H1 (cell line): Measurements from ENCODE around the gene VOPP1. TPM values are rescaled to one million over a fixed set of nuclear protein-coding genes. Genes with fewer than 3 reads are reported as not detected.

Experiments
- CTCF ChIA-PET: fragments of 300-600 bp; sonication (Branson Sonifier 250); formaldehyde crosslinking; loops from one replicate; lab custom pipeline; 2021; ENCODE audit not compliant: partially characterized antibody; lab: Charles Lee
- POLR2A ChIA-PET: fragments of 300-600 bp; sonication (Branson Sonifier 250); formaldehyde crosslinking; loops from one replicate; lab custom pipeline; 2021; ENCODE audit warnings: inconsistent platforms; ENCODE audit not compliant: partially characterized antibody; lab: Charles Lee
- DNase-seq, 2 experiments: peaks; one replicate each; pipeline versions ENCODE4 v3.0.0 to v3.0.0-alpha.2; 2010 to 2022; ENCODE audit warnings: low spot score in 2 of 2, low read depth in 1 of 2, mixed read lengths in 1 of 2
- FAIRE-seq: peaks from 2 replicates; lab custom pipeline; 2011; peaks lifted over from hg19 to GRCh38; lab: Jason Lieb, UNC
- H2AFZ ChIP-seq: 2 replicates; pipeline ENCODE4 v1.8.1; 2012; ENCODE audit warnings: low read length, inconsistent platforms
- H2AK5ac ChIP-seq: 2 replicates; pipeline ENCODE4 v1.6.1; 2013; ENCODE audit warnings: low read depth, low read length
- H2BK120ac ChIP-seq: replicated peaks from 2 replicates; pipeline ENCODE3; 2013; ENCODE audit warnings: low read depth, low read length, inconsistent platforms
- H2BK12ac ChIP-seq: 2 replicates; pipeline ENCODE4 v1.6.1; 2013; ENCODE audit warnings: low read depth, low read length
- H2BK15ac ChIP-seq: 2 replicates; pipeline ENCODE4 v1.6.1; 2013; ENCODE audit warnings: low read length
- H2BK20ac ChIP-seq: 2 replicates; pipeline ENCODE4 v1.6.1; 2013; ENCODE audit warnings: low read length
- H2BK5ac ChIP-seq: 2 replicates; pipeline ENCODE4 v1.6.1; 2013; ENCODE audit warnings: low read depth, low read length
- H3K14ac ChIP-seq: 2 replicates; pipeline ENCODE4 v1.6.1; 2013; ENCODE audit warnings: inconsistent platforms; ENCODE audit not compliant: insufficient read length
- H3K18ac ChIP-seq: 2 replicates; pipeline ENCODE4 v1.6.1; 2013; ENCODE audit warnings: low read length; ENCODE audit errors: extremely low read depth
- H3K23ac ChIP-seq: 2 replicates; pipeline ENCODE4 v1.6.1; 2013; ENCODE audit warnings: inconsistent platforms; ENCODE audit not compliant: insufficient read length
- H3K23me2 ChIP-seq: 2 replicates; pipeline ENCODE4 v1.6.1; 2013; ENCODE audit warnings: low read depth, low read length
- H3K27ac ChIP-seq: 2 replicates; pipeline ENCODE4 v1.6.1; 2011; ENCODE audit warnings: low read depth, low read length, inconsistent platforms
- H3K27me3 ChIP-seq, 4 experiments: replicated peaks in 1 of 4; 1 replicate in 1 of 4; 2 replicates in 3 of 4; pipeline versions ENCODE4 v1.6.1 to v1.8.1; 2011 to 2013; ENCODE audit warnings: low read length in 3 of 4, mild to moderate bottlenecking in 3 of 4, inconsistent platforms in 2 of 4, mixed read lengths in 2 of 4, moderate library complexity in 1 of 4; ENCODE audit not compliant: control insufficient read depth in 3 of 4, insufficient read depth in 3 of 4; ENCODE audit errors: extremely low read depth in 1 of 4
- H3K36me3 ChIP-seq, 4 experiments: 2 replicates each; pipeline versions ENCODE4 v1.6.1 to v1.8.1; 2011 to 2013; ENCODE audit warnings: mild to moderate bottlenecking in 4 of 4, low read length in 3 of 4, moderate library complexity in 2 of 4, control low read depth in 1 of 4, inconsistent platforms in 1 of 4; ENCODE audit not compliant: insufficient read depth in 4 of 4, control insufficient read depth in 2 of 4
- H3K4ac ChIP-seq: replicated peaks from 2 replicates; pipeline ENCODE3; 2013; ENCODE audit warnings: low read length, low read depth, mixed read lengths, inconsistent platforms; ENCODE audit not compliant: insufficient read length
- H3K4me1 ChIP-seq, 4 experiments: replicated peaks in 1 of 4; 1 replicate in 1 of 4; 2 replicates in 3 of 4; pipeline versions ENCODE4 v1.6.1 to v1.8.1; 2011 to 2013; ENCODE audit warnings: low read length in 3 of 4, inconsistent platforms in 2 of 4, mixed read lengths in 1 of 4; ENCODE audit not compliant: insufficient read depth in 4 of 4, control insufficient read depth in 3 of 4
- H3K4me2 ChIP-seq, 2 experiments: 2 replicates each; pipeline versions ENCODE4 v1.6.1 to v1.8.1; 2011 to 2013; ENCODE audit warnings: low read depth in 2 of 2, low read length in 2 of 2, control low read depth in 1 of 2, inconsistent platforms in 1 of 2, mild to moderate bottlenecking in 1 of 2; ENCODE audit not compliant: insufficient read depth in 1 of 2
- H3K4me3 ChIP-seq, 4 experiments: fragments of 200-600, 300-600 bp in 1 of 4; sonication (generic), shearing (Covaris generic), sonication (Bioruptor Twin) in 1 of 4; 2 replicates each; pipeline versions ENCODE4 v1.5.1 to v1.8.1; 2011 to 2016; ENCODE audit warnings: low read length in 4 of 4, low read depth in 3 of 4, control low read depth in 2 of 4, inconsistent platforms in 2 of 4, mild to moderate bottlenecking in 2 of 4, mixed read lengths in 1 of 4, moderate library complexity in 1 of 4; ENCODE audit not compliant: insufficient read depth in 2 of 4; ENCODE audit errors: extremely low read depth in 1 of 4
- H3K56ac ChIP-seq: replicated peaks from 2 replicates; pipeline ENCODE3; 2013; ENCODE audit warnings: low read depth, mild to moderate bottlenecking, mixed read lengths, low read length, inconsistent platforms; ENCODE audit not compliant: insufficient read length
- H3K79me1 ChIP-seq: 2 replicates; pipeline ENCODE4 v1.6.1; 2013; ENCODE audit warnings: low read depth, low read length, control low read depth
- H3K79me2 ChIP-seq, 2 experiments: 2 replicates each; pipeline versions ENCODE4 v1.6.1 to v1.8.1; 2012 to 2013; ENCODE audit warnings: low read length in 2 of 2, mild to moderate bottlenecking in 2 of 2, inconsistent platforms in 1 of 2; ENCODE audit not compliant: insufficient read depth in 2 of 2, control insufficient read depth in 1 of 2
- H3K9ac ChIP-seq, 4 experiments: replicated peaks in 1 of 4; 1 replicate in 1 of 4; 2 replicates in 3 of 4; pipeline versions ENCODE4 v1.6.1 to v1.8.1; 2011 to 2013; ENCODE audit warnings: low read depth in 3 of 4, low read length in 3 of 4, control low read depth in 2 of 4, mild to moderate bottlenecking in 2 of 4, moderate library complexity in 2 of 4, inconsistent platforms in 1 of 4; ENCODE audit errors: extremely low read depth in 1 of 4
- H3K9me3 ChIP-seq, 2 experiments: 2 replicates each; pipeline versions ENCODE4 v1.6.1 to v1.8.1; 2012 to 2013; ENCODE audit warnings: mild to moderate bottlenecking in 2 of 2, moderate library complexity in 2 of 2, control low read depth in 1 of 2, inconsistent platforms in 1 of 2, low read depth in 1 of 2, low read length in 1 of 2, mixed read lengths in 1 of 2; ENCODE audit not compliant: insufficient read depth in 2 of 2
- H4K20me1 ChIP-seq, 2 experiments: replicated peaks in 1 of 2; 2 replicates each; pipeline versions ENCODE3 to v1.8.1; 2011 to 2013; ENCODE audit warnings: inconsistent platforms in 2 of 2, low read length in 2 of 2, mild to moderate bottlenecking in 1 of 2; ENCODE audit not compliant: insufficient read depth in 2 of 2, control insufficient read depth in 1 of 2
- H4K5ac ChIP-seq: 2 replicates; pipeline ENCODE4 v1.6.1; 2013; ENCODE audit warnings: low read length, low read depth, mixed read lengths, inconsistent platforms; ENCODE audit not compliant: insufficient read length
- H4K8ac ChIP-seq: 2 replicates; pipeline ENCODE4 v1.8.0; 2013; ENCODE audit warnings: mild to moderate bottlenecking, moderate library complexity, low read length, inconsistent platforms; ENCODE audit not compliant: insufficient read depth; ENCODE audit errors: extremely low read depth
- H4K91ac ChIP-seq: replicated peaks from 2 replicates; pipeline ENCODE3; 2013; ENCODE audit warnings: low read length, mixed read lengths, inconsistent platforms; ENCODE audit not compliant: insufficient read length
- ASH2L ChIP-seq: fragments of 200-600, 300-600 bp; sonication (generic); IDR thresholded peaks from one replicate; pipeline ENCODE4 v1.7.1; 2017; ENCODE audit warnings: low read length
- ATF2 ChIP-seq: IDR thresholded peaks from 2 replicates; pipeline ENCODE4 v1.6.1; 2012; ENCODE audit warnings: low read length, inconsistent platforms
- CTBP2 ChIP-seq: IDR thresholded peaks from 2 replicates; pipeline ENCODE4 v1.7.0; 2011; ENCODE audit warnings: borderline replicate concordance, mild to moderate bottlenecking, moderate library complexity, mixed read lengths, low read length; ENCODE audit not compliant: insufficient read depth, insufficient read length
- SAP30 ChIP-seq: fragments of 300-600 bp; sonication (generic); IDR thresholded peaks from 2 replicates; pipeline ENCODE4 v1.7.1; 2012; ENCODE audit warnings: low read length, moderate library complexity, mild to moderate bottlenecking, inconsistent platforms; ENCODE audit not compliant: insufficient read depth, insufficient replicate concordance
- WGBS, 2 experiments: shearing (Covaris generic) in 1 of 2; methylation state at CpG; one replicate each; pipeline versions ENCODE4 v1.1.6 to v1.1.7; 2013 to 2015; ENCODE audit warnings: low lambda C conversion rate in 2 of 2, mixed read lengths in 2 of 2, inconsistent platforms in 1 of 2, low coverage in 1 of 2, missing lambda C conversion rate in 1 of 2; ENCODE audit not compliant: insufficient replicate concordance in 2 of 2, insufficient coverage in 1 of 2, insufficient read length in 1 of 2; ENCODE audit errors: extremely low coverage in 1 of 2, missing lambda C conversion rate in 1 of 2; 5-methylcytosine and 5-hydroxymethylcytosine counted together
- polyA plus RNA-seq, 7 experiments: library from polyadenylated mRNA; depleted of rRNA in 3 of 7; stranded (reverse) in 5 of 7; unstranded in 2 of 7; fragments of >200 nt in 5 of 7; fragments of 200-250 nt in 2 of 7; gene quantifications; 1 replicate in 5 of 7; 2 replicates in 1 of 7; 4 replicates in 1 of 7; pipeline versions ENCODE4 v1.2.1 to v1.2.3, GENCODE V29; 2011 to 2013; ENCODE audit warnings: missing spikeins in 2 of 7, mixed read lengths in 2 of 7
- total RNA-seq: library from RNA; stranded (reverse); fragmentation: NEBNext Ultra II Directional; extraction: Animal tissue kit (Norgen Biotek cat#: 25700); gene quantifications from 2 replicates; pipeline ENCODE4 v1.2.1, GENCODE V29; 2021

Gene VOPP1
- total and polyA plus RNA-seq, 2 of the 8 experiments (the other 6 are each of a cell fraction or from before 2014, with no cell fraction given) = 44.7 to 83.0 TPM

GRCh38 chr7:55423891-55424290 is 148.4 kb downstream of the VOPP1 start:
- Histone ChIP-seq H2AFZ (no peak overlapping the region), H3K4ac (no peak overlapping the region), H3K4me2 (no peak overlapping the region), H2AK5ac (no peak overlapping the region), H3K23me2 (no peaks in the 10 kb centered on the region), H2BK15ac (no peak overlapping the region), H2BK5ac (no peak overlapping the region; the same call in 1 of the 2 replicates), H2BK120ac (no peak overlapping the region), H2BK20ac (no peak overlapping the region), H4K5ac (no peak overlapping the region), H3K4me1 (peaks cover 0 to 2% (median under 1%) of the 10 kb centered on the region in 4 experiments; a peak in 2 of 7 replicates), H3K14ac (no peak overlapping the region), H3K36me3 (no peaks in the 10 kb centered on the region; a peak in 1 of 8 replicates), H3K23ac (no peak overlapping the region), H3K4me3 (no peak overlapping the region), H3K9me3 (no peaks in the 10 kb centered on the region; a peak in 1 of 4 replicates), H3K27me3 (no peaks in the 10 kb centered on the region), H3K9ac (no peak overlapping the region), H3K27ac (no peak overlapping the region), H3K79me2 (no peaks in the 10 kb centered on the region), H4K91ac (no peak overlapping the region), H4K8ac (no peak overlapping the region), H2BK12ac (no peak overlapping the region), H3K79me1 (no peaks in the 10 kb centered on the region), H4K20me1 (no peaks in the 10 kb centered on the region), H3K56ac (no peak overlapping the region), H3K18ac (no peak overlapping the region)
- DNase-seq (no peak), FAIRE-seq (no peak)
- POLR2A ChIA-PET = interaction anchor here (2.1 kb wide), 1 partner anchor 58 kb away, joined by 7 read pairs; the partner anchor contains the start of gene LANCL2
- CTCF ChIA-PET = interaction anchor here (0.8 to 2.9 kb wide), 14 partner anchors 9 to 170 kb away, joined by 3 to 23 read pairs (median 4); no protein-coding TSS in a partner anchor
- 91% methylated on average over 5 of the region's 5 CpGs; no CpG with 5 or more reads in 1 of the 2 experiments for WGBS, 2 experiments
- TF ChIP-seq ASH2L (no peak), ATF2 (no peak), CTBP2 (no peak), SAP30 (no peak)
